ENCODE measurements around the gene ZNF101.

GRCh38 chr19:19643158-19644053, 25.2 kb upstream of the ZNF101 start, which contains the start of gene GMIP:
- TF ChIP-seq CTCF (IDR thresholded peaks at IDR 0.05) (peak; percentile 97), EZH2 (IDR thresholded peaks at IDR 0.05) (no peak), EZH2phosphoT487 (IDR thresholded peaks at IDR 0.05) (no peak)

Measured in neural progenitor cell (in vitro differentiated cells).